ENCODE results near the gene SLC37A3.

- TF ChIP-seq, protein P1, sequence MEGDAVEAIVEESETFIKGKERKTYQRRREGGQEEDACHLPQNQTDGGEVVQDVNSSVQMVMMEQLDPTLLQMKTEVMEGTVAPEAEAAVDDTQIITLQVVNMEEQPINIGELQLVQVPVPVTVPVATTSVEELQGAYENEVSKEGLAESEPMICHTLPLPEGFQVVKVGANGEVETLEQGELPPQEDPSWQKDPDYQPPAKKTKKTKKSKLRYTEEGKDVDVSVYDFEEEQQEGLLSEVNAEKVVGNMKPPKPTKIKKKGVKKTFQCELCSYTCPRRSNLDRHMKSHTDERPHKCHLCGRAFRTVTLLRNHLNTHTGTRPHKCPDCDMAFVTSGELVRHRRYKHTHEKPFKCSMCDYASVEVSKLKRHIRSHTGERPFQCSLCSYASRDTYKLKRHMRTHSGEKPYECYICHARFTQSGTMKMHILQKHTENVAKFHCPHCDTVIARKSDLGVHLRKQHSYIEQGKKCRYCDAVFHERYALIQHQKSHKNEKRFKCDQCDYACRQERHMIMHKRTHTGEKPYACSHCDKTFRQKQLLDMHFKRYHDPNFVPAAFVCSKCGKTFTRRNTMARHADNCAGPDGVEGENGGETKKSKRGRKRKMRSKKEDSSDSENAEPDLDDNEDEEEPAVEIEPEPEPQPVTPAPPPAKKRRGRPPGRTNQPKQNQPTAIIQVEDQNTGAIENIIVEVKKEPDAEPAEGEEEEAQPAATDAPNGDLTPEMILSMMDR (conservative IDR thresholded peaks at IDR 0.05; ENCODE audit: low read length) = no peak
- no peak for TF ChIP-seq EZH2phosphoT487 (IDR thresholded peaks at IDR 0.05; ENCODE audit: borderline replicate concordance, low read depth, low read length)
These were observed 8.9 kb downstream of the SLC37A3 start for GRCh38 chr7:140389445-140389844.
